Measurements from ENCODE around the gene CTDSPL. TPM values are rescaled to one million over a fixed set of nuclear protein-coding genes. Genes with fewer than 3 reads are reported as not detected.
A peak's percentile ranks its signal among the peaks of the same experiment; 100 is the strongest.

The CTDSPL gene
- total RNA-seq, 6 experiments from 2014 or later: 30.3 to 38.8 (median 36.2) TPM

DNA sequence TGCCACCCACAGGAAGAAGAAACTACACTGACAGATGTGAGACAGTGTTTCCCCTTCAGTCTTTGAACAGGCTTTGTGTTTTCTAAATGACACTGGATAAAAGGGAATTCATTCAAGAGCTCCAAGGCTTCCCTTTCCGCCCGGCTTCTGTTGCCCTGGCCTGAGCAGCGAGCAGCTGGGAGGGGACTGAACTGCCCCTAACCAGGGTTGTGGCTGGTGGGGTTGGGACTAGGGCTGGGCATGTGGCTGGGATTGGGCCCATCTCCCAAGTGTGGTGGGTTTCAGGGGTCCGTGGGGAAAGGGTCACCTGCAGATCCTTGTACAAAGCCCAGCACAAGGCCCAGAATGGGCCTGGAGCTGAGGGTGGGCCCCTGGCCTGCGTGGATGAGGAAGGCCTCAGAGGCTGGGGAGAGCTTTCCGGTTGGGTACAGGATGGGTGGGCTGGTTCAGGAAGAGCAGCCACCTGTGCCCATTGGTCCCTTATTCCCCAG, 139.3 kb downstream of the CTDSPL start:
- H3K9me3 Mint-ChIP-seq: no peaks in the 10 kb centered on the region
- no peak for TF ChIP-seq CTCF (IDR thresholded peaks at IDR 0.05)
- peaks cover 16% of the 10 kb centered on the region for H3K36me3 Mint-ChIP-seq (ENCODE audit: low read depth)
- no peak for DNase-seq
- H3K4me1 Mint-ChIP-seq (ENCODE audit: low read depth): peaks cover 23% of the 10 kb centered on the region
- no peak overlapping the region for H3K27ac Mint-ChIP-seq
- no peak overlapping the region for H3K4me3 Mint-ChIP-seq
- H3K27me3 Mint-ChIP-seq (ENCODE audit: insufficient read depth): no peaks in the 10 kb centered on the region; the same call in 1 of the 2 replicates

DNA sequence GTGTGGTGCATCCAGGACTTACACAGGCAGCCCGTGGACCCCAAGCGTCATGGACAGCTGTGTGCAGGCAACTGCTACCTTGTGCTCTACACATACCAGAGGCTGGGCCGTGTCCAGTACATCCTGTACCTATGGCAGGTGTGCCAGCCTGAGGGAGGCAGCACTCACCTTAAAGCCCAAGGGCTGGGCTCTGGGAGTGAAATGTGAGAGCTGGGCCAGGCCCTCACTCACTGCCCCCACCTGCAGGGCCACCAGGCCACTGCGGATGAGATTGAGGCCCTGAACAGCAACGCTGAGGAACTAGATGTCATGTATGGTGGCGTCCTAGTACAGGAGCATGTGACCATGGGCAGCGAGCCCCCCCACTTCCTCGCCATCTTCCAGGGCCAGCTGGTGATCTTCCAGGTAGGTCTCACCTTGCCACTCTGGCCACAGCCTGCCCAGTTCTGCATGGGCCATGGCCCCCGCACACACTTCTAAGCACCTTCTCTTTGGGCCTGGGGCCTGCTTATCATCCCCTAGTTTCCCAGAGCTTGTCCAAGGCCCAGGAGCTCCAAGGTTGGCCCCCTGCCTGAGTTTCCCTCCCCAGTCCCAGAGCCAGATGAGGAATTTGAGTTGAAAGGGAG, 139.9 kb downstream of the CTDSPL start:
- DNase-seq: no peak
- Mint-ChIP-seq H3K4me3 (no peak overlapping the region), H3K27me3 (ENCODE audit: insufficient read depth) (no peaks in the 10 kb centered on the region; the same call in 1 of the 2 replicates), H3K4me1 (ENCODE audit: low read depth) (peaks cover 20% of the 10 kb centered on the region), H3K36me3 (ENCODE audit: low read depth) (peaks cover 12% of the 10 kb centered on the region), H3K9me3 (no peaks in the 10 kb centered on the region), H3K27ac (no peak overlapping the region)
- TF ChIP-seq CTCF (IDR thresholded peaks at IDR 0.05): peak; percentile 51

DNA sequence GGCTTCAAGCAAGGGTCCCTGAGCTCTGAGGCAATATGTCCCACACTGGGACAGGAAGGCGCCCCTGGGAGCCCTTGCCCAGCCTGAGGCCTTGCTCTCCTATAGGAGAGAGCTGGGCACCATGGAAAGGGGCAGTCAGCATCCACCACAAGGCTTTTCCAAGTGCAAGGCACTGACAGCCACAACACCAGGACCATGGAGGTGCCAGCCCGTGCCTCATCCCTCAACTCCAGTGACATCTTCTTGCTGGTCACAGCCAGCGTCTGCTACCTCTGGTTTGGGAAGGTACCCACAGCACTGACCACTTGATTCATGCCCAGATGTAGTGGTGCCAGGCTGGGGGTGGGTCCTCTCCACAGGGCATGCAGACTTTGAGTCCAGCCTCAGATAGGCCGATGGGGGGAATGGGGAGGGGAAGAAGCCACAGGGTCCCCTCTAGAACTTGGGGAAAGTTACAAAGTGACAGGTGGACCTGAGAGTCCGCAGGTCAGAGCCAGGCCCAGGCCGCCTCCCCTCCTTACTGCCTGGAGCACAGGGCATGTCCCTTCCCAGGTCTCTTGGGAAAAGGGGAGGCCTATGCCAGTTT, 140.7 kb downstream of the CTDSPL start:
- H3K4me3 Mint-ChIP-seq: no peak overlapping the region

DNA sequence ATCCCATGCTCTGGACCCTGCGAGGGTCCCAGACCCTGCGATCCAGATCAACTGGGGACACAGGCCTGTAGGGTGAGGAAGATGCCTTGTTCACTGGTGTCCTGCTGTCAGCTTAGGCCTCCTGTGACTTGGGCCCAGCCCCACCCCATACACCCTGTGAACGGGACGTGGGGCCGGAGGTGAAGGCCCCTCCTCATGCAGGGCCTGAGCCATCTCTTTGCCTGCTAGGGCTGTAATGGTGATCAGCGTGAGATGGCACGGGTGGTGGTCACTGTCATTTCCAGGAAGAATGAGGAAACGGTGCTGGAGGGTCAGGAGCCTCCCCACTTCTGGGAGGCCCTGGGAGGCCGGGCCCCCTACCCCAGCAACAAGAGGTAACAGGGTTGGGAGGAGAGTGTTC, 141.3 kb downstream of the CTDSPL start:
- no peaks in the 10 kb centered on the region; the same call in 1 of the 2 replicates for H3K27me3 Mint-ChIP-seq (ENCODE audit: insufficient read depth)
- no peak for TF ChIP-seq CTCF (IDR thresholded peaks at IDR 0.05)
- H3K27ac Mint-ChIP-seq: no peak overlapping the region
- DNase-seq: no peak
- H3K36me3 Mint-ChIP-seq (ENCODE audit: low read depth): peaks cover 6% of the 10 kb centered on the region; the same call in 1 of the 2 replicates
- H3K9me3 Mint-ChIP-seq: no peaks in the 10 kb centered on the region
- no peak overlapping the region for H3K4me3 Mint-ChIP-seq
- peaks cover 14% of the 10 kb centered on the region; the same call in 1 of the 2 replicates for H3K4me1 Mint-ChIP-seq (ENCODE audit: low read depth)

More for the DNA sequence above, 140.7 kb downstream of the CTDSPL start:
- Mint-ChIP-seq H3K27ac (no peak overlapping the region), H3K4me1 (ENCODE audit: low read depth) (peaks cover 14% of the 10 kb centered on the region; the same call in 1 of the 2 replicates), H3K9me3 (no peaks in the 10 kb centered on the region), H3K27me3 (ENCODE audit: insufficient read depth) (no peaks in the 10 kb centered on the region; the same call in 1 of the 2 replicates), H3K36me3 (ENCODE audit: low read depth) (peaks cover 6% of the 10 kb centered on the region; the same call in 1 of the 2 replicates)
- no peak for TF ChIP-seq CTCF (IDR thresholded peaks at IDR 0.05)
- no peak for DNase-seq

DNA sequence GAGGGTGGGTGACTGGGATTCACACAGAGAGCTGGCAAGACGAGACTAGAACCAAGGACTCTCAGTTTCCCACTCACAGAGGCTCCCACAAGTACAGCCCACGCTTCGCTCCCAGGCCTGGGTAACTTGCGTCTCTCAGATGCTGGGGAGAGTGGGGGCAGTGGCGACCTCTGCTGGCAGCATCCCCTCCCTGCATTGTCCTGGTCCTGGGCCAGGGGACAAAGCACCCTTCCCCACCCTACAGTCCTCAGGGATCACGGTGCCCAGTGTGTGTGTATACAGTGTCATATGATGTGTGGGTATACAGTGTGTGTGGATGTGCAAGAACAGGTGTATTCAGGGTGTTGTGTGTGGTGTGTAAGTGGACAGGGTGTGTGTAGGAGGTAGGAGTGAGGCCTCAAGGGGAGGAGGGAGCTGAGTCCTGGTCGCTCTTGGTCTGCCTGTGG, 141.7 kb downstream of the CTDSPL start:
- H3K9me3 Mint-ChIP-seq: no peaks in the 10 kb centered on the region
- no peak overlapping the region for H3K27ac Mint-ChIP-seq
- peaks cover 6% of the 10 kb centered on the region; the same call in 1 of the 2 replicates for H3K36me3 Mint-ChIP-seq (ENCODE audit: low read depth)
- no peaks in the 10 kb centered on the region; the same call in 1 of the 2 replicates for H3K27me3 Mint-ChIP-seq (ENCODE audit: insufficient read depth)
- peak; percentile 81 for TF ChIP-seq CTCF (IDR thresholded peaks at IDR 0.05)
- H3K4me3 Mint-ChIP-seq: no peak overlapping the region
- no peak for DNase-seq
- H3K4me1 Mint-ChIP-seq (ENCODE audit: low read depth): peaks cover 12% of the 10 kb centered on the region; the same call in 1 of the 2 replicates

Data from HFFc6 (cell line).